EH (cell line): Measurements from ENCODE around the gene AWAT1.
"Not testable (repeated sequence)": the region's sequence is repeated elsewhere in the genome, so short reads cannot be mapped to it uniquely, and the experiment has no call there.

ENCODE experiments used
- DNase-seq: peaks from one replicate; pipeline ENCODE4 v3.0.0-alpha.2; 2015; ENCODE audit warnings: low read depth

AWAT1 gene

DNA sequence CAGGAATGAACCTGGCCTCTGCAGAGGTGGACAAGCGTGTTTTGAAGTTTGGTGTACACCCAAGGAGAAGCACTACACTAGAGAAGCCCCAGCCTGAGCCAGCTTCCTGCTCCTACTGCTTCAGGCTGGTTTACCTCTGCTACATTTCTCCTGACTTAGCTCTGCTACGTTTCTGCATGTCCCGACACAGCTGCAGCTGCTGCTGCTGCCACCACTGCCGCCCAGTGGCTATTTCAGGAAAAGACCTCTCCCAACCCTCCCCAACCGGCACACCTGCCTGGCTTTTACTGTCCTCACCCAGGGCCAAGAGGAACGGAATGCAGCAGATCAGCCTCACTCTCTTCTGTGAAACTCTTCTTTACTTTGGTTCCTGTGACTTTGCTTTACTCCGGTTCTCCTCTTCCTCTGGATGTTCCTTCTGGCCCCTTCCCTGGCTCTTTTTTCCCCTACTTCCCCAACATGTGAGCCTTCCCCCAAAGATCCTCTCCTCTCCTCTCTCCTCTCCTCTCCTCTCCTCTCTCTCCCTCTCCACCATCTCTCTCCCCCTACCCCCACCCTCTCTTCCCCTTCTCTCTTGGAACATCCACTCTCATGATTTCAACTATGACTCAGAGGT is 28.6 kb downstream of the AWAT1 start:
- DNase-seq = peak; percentile 31

DNA sequence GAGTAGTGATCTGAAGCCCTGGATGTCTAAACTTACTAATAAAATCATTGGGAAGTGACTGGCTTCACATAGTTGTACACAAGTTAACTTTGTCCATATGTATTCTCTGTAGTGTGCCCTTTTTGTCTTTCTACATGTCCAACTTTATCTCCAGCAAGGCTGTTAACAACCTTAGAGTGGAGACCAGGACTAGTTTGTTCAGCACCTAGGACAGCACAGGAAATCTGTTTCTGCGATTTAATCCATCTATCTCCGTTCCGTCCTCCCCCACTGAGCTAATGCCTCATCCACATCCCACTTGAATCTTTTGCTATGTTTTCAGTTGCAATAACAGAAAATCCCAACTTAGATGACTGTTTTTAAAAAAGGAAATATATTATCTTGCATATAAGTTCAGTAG is 30.3 kb downstream of the AWAT1 start:
- DNase-seq = peak; percentile 2

DNA sequence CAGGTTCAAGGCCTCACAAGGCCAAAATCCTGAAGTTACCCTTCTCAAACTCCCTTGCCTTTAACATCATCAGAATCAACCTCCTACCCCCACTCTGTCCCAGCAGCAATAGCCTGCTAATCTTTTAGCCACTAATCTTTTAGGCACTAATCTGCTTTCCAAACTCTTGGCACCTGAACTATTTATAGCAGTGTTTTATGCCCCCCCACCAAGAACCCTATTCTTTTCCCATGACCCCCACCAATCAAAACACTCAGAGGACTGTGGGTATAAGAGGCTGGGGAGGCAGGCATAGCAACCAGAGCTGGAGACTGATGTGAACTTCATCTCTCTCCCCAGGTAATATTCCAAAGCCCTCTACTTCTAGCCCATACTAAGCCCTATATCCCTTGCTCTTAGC is 33.6 kb downstream of the AWAT1 start, which contains the start of gene ARR3:
TSS of gene ARR3 (plus strand) at position 301 of the 400 bp plus-strand sequence. CDS start 1,052 bp downstream, outside the sequence.
- no peak for DNase-seq

DNA sequence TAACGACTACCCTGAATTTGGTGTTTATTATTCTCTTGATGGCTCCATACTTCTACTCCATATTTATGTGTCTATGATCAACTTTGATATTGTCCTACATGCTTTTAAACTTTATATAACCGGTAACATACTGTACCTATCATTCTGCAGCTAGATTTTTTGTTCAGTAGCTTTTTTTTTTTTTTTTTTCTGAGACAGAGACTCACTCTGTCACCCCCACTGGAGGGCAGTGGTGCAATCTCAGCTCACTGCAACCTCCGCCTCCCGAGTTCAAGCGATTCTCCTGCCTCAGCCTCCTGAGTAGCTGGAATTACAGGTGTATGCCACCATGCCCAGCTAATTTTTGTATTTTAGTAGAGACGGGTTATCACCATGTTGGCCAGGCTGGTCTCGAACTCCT is 39.6 kb downstream of the AWAT1 start:
- DNase-seq = not testable (repeated sequence)

DNA sequence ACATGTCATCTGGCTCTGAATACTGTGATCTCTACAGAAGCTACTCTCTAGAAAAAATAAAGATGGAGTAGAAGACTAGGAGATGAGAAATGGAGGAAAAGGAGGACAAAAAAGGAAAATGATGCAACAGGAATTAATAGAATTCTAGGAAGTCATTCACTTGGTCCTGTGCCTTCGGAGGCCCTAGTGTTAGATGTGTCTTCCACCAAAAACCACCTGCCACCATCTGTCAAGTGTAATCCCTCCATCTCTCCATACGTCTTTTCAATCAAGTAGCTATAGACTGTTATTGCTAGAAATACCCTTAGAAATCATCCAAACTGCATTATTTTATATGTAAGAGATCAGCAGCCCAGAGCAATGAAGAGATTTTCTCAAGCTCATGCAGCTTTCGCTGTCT is 44.6 kb downstream of the AWAT1 start:
- DNase-seq = no peak

DNA sequence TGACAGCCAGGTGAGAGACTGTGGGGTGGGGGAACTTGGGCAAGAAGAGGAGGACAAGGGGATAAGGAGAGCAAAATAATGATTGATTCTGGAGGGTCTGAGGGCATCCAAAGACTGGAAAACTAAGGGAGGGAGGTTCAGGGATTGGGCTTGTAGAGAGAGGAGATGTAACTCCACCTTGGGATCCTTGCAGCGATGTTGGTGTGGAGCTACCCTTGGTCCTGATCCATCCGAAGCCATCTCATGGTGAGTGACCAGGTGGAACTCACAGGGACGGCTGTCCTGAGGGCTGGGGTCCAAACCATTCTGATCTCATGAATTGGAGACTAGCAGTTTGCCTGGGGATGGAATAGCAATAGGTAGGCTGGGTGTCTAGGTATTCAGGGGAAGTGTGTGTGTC is 46.1 kb downstream of the AWAT1 start:
- DNase-seq = no peak

DNA sequence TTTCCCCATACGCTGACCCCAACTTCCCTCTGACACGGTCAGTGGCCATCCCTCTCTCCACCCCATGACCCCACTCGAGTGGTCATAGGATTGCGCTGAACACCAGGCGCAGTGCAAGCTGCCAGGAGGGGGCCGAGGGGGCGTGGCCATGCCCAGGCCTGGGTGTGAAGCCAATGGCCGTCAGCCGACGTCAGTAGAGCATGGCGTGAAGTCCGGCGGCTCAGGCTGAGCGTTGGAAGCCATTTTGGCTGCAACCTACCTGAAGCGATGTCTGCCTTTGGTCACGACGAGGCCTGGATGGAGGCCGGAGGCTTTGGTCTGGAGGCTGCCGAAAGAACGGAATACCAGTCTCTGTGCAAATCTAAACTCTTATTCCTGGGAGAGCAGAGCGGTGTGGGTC is 47.5 kb downstream of the AWAT1 start, which contains the start of gene RAB41:
TSS of gene RAB41 (plus strand) at position 222 of the 400 bp plus-strand sequence. CDS start at position 268, 46 bp downstream.
- DNase-seq = no peak

DNA sequence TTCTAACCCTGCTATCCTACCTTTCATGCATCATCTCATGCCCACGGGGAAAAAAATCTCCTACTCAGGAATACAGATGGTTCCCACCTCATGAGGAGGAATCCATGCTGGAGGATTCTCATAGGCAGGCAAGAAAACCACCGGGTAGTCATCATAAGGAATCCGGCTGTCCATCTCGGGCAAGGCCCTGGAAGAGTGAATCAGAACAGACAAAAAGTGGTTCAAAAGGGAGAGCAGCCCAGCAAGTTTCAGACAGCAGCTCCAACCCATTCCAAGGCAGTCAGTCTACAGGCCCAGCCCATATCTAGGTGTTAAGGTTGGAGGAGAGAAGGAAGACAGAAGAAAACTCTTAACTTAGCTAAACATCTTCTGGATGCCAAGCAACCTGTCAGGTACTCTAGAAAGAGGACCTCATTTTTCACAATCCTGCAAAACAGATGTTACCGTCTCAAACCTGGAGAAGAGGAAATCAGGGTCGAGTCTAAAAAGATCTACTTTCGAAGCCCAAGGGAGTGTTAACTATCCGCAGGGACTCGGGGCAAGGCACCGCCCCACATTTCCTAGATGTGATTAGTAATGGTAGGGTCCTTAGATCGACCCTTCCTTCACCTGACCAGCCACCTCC is 54.8 kb downstream of the AWAT1 start:
- DNase-seq = peak; percentile 27
